ENCODE measurements around the gene OCRL. TPM values are rescaled to one million over a fixed set of nuclear protein-coding genes. Genes with fewer than 3 reads are reported as not detected.

OCRL gene
- polyA plus RNA-seq (2012; rRNA removed): 18.6 and 23.3 TPM in 2 replicates
- polyA plus RNA-seq (2012; cell fraction: cytosol; rRNA removed): 22.2 and 23.9 TPM in 2 replicates
- polyA plus RNA-seq (2012; cell fraction: nucleus; rRNA removed): 20.6 and 43.0 TPM in 2 replicates

DNA sequence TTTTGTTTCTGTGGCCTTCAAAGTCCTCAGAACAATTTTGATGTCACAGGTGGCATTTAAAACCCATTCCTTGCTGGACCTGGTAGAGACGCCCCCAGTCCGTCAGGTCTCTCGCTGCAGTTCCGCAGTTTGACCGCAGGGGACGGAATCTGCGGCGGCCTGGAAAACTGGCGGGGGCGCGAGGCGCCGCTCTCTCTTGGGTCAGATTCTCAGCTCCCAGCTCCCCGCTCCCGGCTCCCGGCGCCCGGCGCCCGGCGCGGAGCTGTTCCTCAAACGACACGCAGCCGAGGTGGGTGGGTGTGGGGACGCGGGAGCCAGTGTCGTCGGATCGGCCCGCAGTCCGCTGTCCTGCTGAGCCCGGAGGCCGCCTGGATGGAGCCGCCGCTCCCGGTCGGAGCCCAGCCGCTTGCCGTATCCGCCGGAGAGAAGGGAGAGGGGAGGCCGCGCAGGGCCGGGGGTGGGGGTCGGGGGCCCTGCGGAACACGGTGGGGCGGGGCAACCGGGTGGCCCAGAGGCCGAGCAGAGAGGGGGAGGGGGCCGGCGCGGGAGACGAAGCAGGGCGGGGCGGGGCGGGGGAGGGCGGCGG lies at the start of gene OCRL:
OCRL (plus strand) TSS at position 192 of the 586 bp plus-strand sequence; CDS start at position 373, 181 bp downstream.
- peak within 1 kb of the TSS; percentile 97 for H2AFZ ChIP-seq (ENCODE audit: low read depth)
- POLR2A ChIA-PET: no interaction called here
- TF ChIP-seq EP300 (IDR thresholded peaks at IDR 0.05; ENCODE audit: borderline replicate concordance in 1 of 2, low read depth in 1 of 2, low read length in 1 of 2) (no peak), TAF1 (IDR thresholded peaks at IDR 0.05; ENCODE audit: borderline replicate concordance, low read depth, low read length) (peak; percentile 50; the same call in 1 of the 2 replicates), NFIC (IDR thresholded peaks at IDR 0.05; ENCODE audit: borderline replicate concordance) (no peak), RCOR1 (IDR thresholded peaks at IDR 0.05; ENCODE audit: low read length) (0 out of 2 replicates have a peak, but pooled peaks have one; percentile 30), USF1 (IDR thresholded peaks at IDR 0.05; ENCODE audit: borderline replicate concordance, low read depth) (no peak), FOXJ3 (CRISPR knock-in tag; IDR thresholded peaks at IDR 0.05) (peak; percentile 28; the same call in 1 of the 2 replicates), SIN3A (IDR thresholded peaks at IDR 0.05; ENCODE audit: borderline replicate concordance, low read depth, low read length) (peak; percentile 75; the same call in 1 of the 2 replicates), MAX (IDR thresholded peaks at IDR 0.05; ENCODE audit: low read depth) (no peak), EZH2phosphoT487 (IDR thresholded peaks at IDR 0.05; ENCODE audit: borderline replicate concordance, low read depth) (no peak), CHD2 (IDR thresholded peaks at IDR 0.05; ENCODE audit: low read length, partially characterized antibody) (no peak), YY1 (IDR thresholded peaks at IDR 0.05; ENCODE audit: low read depth) (peak; percentile 59; the same call in 1 of the 2 replicates), ELF1 (IDR thresholded peaks at IDR 0.05) (no peak), TEAD4 (IDR thresholded peaks at IDR 0.05; ENCODE audit: borderline replicate concordance, insufficient read depth) (no peak), SMC3 (IDR thresholded peaks at IDR 0.05; ENCODE audit: low read depth, low read length) (no peak), RFX5 (IDR thresholded peaks at IDR 0.05; ENCODE audit: low read length) (no peak), JUND (IDR thresholded peaks at IDR 0.05) (no peak), FOSL2 (IDR thresholded peaks at IDR 0.05; ENCODE audit: borderline replicate concordance, low read depth) (no peak), POLR2AphosphoS5 (IDR thresholded peaks at IDR 0.05; ENCODE audit: low read depth, low read length) (peak; percentile 34; the same call in 1 of the 2 replicates), GABPA (IDR thresholded peaks at IDR 0.05; ENCODE audit: low read depth) (no peak), GATA2 (CRISPR knock-in tag; IDR thresholded peaks at IDR 0.05) (no peak), CTCF (IDR thresholded peaks at IDR 0.05) (peak; percentile 75), NRF1 (IDR thresholded peaks at IDR 0.05; ENCODE audit: low read depth, low read length) (no peak), RXRA (IDR thresholded peaks at IDR 0.05; ENCODE audit: borderline replicate concordance, low read depth) (no peak), MXI1 (IDR thresholded peaks at IDR 0.05; ENCODE audit: low read depth, low read length) (no peak; the same call in 1 of the 2 replicates)
- TF ChIP-seq, protein P1, sequence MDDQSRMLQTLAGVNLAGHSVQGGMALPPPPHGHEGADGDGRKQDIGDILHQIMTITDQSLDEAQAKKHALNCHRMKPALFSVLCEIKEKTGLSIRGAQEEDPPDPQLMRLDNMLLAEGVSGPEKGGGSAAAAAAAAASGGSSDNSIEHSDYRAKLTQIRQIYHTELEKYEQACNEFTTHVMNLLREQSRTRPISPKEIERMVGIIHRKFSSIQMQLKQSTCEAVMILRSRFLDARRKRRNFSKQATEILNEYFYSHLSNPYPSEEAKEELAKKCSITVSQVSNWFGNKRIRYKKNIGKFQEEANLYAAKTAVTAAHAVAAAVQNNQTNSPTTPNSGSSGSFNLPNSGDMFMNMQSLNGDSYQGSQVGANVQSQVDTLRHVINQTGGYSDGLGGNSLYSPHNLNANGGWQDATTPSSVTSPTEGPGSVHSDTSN (IDR thresholded peaks at IDR 0.05): no peak
- TF ChIP-seq, protein P2, sequence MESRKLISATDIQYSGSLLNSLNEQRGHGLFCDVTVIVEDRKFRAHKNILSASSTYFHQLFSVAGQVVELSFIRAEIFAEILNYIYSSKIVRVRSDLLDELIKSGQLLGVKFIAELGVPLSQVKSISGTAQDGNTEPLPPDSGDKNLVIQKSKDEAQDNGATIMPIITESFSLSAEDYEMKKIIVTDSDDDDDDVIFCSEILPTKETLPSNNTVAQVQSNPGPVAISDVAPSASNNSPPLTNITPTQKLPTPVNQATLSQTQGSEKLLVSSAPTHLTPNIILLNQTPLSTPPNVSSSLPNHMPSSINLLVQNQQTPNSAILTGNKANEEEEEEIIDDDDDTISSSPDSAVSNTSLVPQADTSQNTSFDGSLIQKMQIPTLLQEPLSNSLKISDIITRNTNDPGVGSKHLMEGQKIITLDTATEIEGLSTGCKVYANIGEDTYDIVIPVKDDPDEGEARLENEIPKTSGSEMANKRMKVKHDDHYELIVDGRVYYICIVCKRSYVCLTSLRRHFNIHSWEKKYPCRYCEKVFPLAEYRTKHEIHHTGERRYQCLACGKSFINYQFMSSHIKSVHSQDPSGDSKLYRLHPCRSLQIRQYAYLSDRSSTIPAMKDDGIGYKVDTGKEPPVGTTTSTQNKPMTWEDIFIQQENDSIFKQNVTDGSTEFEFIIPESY (IDR thresholded peaks at IDR 0.05; ENCODE audit: borderline replicate concordance, low read depth): no peak
- TF ChIP-seq, protein P3, sequence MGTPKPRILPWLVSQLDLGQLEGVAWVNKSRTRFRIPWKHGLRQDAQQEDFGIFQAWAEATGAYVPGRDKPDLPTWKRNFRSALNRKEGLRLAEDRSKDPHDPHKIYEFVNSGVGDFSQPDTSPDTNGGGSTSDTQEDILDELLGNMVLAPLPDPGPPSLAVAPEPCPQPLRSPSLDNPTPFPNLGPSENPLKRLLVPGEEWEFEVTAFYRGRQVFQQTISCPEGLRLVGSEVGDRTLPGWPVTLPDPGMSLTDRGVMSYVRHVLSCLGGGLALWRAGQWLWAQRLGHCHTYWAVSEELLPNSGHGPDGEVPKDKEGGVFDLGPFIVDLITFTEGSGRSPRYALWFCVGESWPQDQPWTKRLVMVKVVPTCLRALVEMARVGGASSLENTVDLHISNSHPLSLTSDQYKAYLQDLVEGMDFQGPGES (IDR thresholded peaks at IDR 0.05; ENCODE audit: low read depth, low read length): no peak

More for the DNA sequence above, at the start of gene OCRL:
- no peaks in the 10 kb centered on the region for H4K20me1 ChIP-seq (ENCODE audit: insufficient read depth)
- no peaks in the 10 kb centered on the region for H3K9me2 ChIP-seq
- H3K36me3 ChIP-seq (replicated peaks in 1 of 2; ENCODE audit: control insufficient read depth in 1 of 2, insufficient read depth in 2 of 2, low read length in 1 of 2): peaks cover 0 to 17% of the 10 kb centered on the region in 2 experiments
- DNase-seq: peak; percentile 91
- H3K4me3 ChIP-seq (ENCODE audit: low read depth in 2 of 2, low read length in 1 of 2): peak within 1 kb of the TSS; percentile 84 to 86
- H3K4me1 ChIP-seq (ENCODE audit: control insufficient read depth in 1 of 2, insufficient read depth in 2 of 2, low read depth in 1 of 2, low read length in 1 of 2): peaks cover 3 to 8% of the 10 kb centered on the region in 2 experiments; a peak in 1 of 4 replicates
- WGBS (ENCODE audit: low lambda C conversion rate): under 1% methylated on average over 32 of the region's 60 CpGs
- H3K79me2 ChIP-seq (ENCODE audit: insufficient read depth): peaks cover 11% of the 10 kb centered on the region; the same call in 1 of the 2 replicates
- H3K27ac ChIP-seq (ENCODE audit: low read depth in 2 of 2, low read length in 1 of 2): peak within 1 kb of the TSS in 1 of 2 experiments; percentile 68; a peak in 2 of 4 replicates
- no peaks in the 10 kb centered on the region for H3K9me3 ChIP-seq
- H3F3A ChIP-seq (replicated peaks; ENCODE audit: insufficient read depth): peaks cover 4% of the 10 kb centered on the region
- CTCF ChIA-PET: interaction anchor here (0.5 to 1.4 kb wide), 11 partner anchors 12 to 61 kb away, joined by 3 to 7 read pairs (median 3); no protein-coding TSS in a partner anchor
- H3K9ac ChIP-seq: peak within 1 kb of the TSS; percentile 86
- H3K27me3 ChIP-seq (ENCODE audit: insufficient read depth): no peaks in the 10 kb centered on the region
- H3K4me2 ChIP-seq: peak within 1 kb of the TSS; percentile 85

Measured in SK-N-SH (cell line).